GM23338 (cell line): ENCODE data around the gene PKHD1. TPM values are rescaled to one million over a fixed set of nuclear protein-coding genes. Genes with fewer than 3 reads are reported as not detected.

Experiments used
- ATAC-seq: fragments of 200-7000 bp; cut with Tn5 transposase; 3 replicates; pipeline ENCODE4 v1.9.1; 2020
- DNase-seq: peaks from one replicate; pipeline ENCODE4 v3.0.0-alpha.2; 2015; ENCODE audit warnings: low spot score
- H2AFZ ChIP-seq: fragments of 200-600 bp; sonication (generic); 2 replicates; pipeline ENCODE4 v1.8.0; 2016; ENCODE audit warnings: antibody characterized with exemption, mild to moderate bottlenecking, moderate library complexity
- H3F3A ChIP-seq: fragments of 200-600 bp; sonication (generic); replicated peaks from 2 replicates; pipeline ENCODE4 v1.8.0; 2017; ENCODE audit warnings: antibody characterized with exemption, mixed run types, low read depth
- H3K27ac ChIP-seq: fragments of 200-600 bp; sonication (generic); 2 replicates; pipeline ENCODE4 v1.6.1; 2016; ENCODE audit warnings: low read depth
- H3K27me3 ChIP-seq: fragments of 200-600 bp; sonication (generic); 2 replicates; pipeline ENCODE4 v1.8.0; 2016; ENCODE audit warnings: mild to moderate bottlenecking, mixed run types, moderate library complexity; ENCODE audit not compliant: insufficient read depth
- H3K36me3 ChIP-seq: fragments of 200-600 bp; sonication (generic); 2 replicates; pipeline ENCODE4 v1.8.0; 2016; ENCODE audit warnings: mild to moderate bottlenecking; ENCODE audit not compliant: insufficient read depth
- H3K4me1 ChIP-seq: fragments of 200-600 bp; sonication (generic); 2 replicates; pipeline ENCODE4 v1.8.0; 2016; ENCODE audit warnings: mild to moderate bottlenecking, moderate library complexity; ENCODE audit not compliant: insufficient read depth
- H3K4me2 ChIP-seq: fragments of 200-600 bp; sonication (generic); 2 replicates; pipeline ENCODE4 v1.7.1; 2017; ENCODE audit warnings: mixed run types
- H3K4me3 ChIP-seq: fragments of 200-600 bp; sonication (generic); 2 replicates; pipeline ENCODE4 v1.6.1; 2016; ENCODE audit warnings: mixed run types
- H3K79me2 ChIP-seq: fragments of 200-600 bp; sonication (generic); replicated peaks from 2 replicates; pipeline ENCODE4 v1.8.0; 2017; ENCODE audit warnings: mild to moderate bottlenecking; ENCODE audit not compliant: insufficient read depth
- H3K9me2 ChIP-seq: fragments of 200-600 bp; sonication (generic); 2 replicates; pipeline ENCODE4 v1.8.0; 2017; ENCODE audit not compliant: insufficient read depth
- H4K20me1 ChIP-seq: fragments of 200-600 bp; sonication (generic); replicated peaks from 2 replicates; pipeline ENCODE4 v1.8.0; 2017; ENCODE audit warnings: mild to moderate bottlenecking; ENCODE audit not compliant: insufficient read depth
- H3K27ac Mint-ChIP-seq: 2 replicates; pipeline ENCODE4 v1.8.0; 2020; ENCODE audit warnings: inconsistent platforms, mild to moderate bottlenecking, moderate library complexity, mixed read lengths
- H3K27me3 Mint-ChIP-seq: 3 replicates; pipeline ENCODE4 v1.8.0; 2022; ENCODE audit warnings: low read depth, mild to moderate bottlenecking, moderate library complexity, mixed read lengths, inconsistent platforms; ENCODE audit not compliant: insufficient read depth, poor library complexity
- H3K36me3 Mint-ChIP-seq: 3 replicates; pipeline ENCODE4 v1.8.0; 2021; ENCODE audit warnings: low read depth, mild to moderate bottlenecking, inconsistent platforms, moderate library complexity, mixed read lengths
- H3K4me1 Mint-ChIP-seq: 3 replicates; pipeline ENCODE4 v1.8.0; 2020; ENCODE audit warnings: mild to moderate bottlenecking, inconsistent platforms, mixed read lengths
- H3K4me3 Mint-ChIP-seq: 3 replicates; pipeline ENCODE4 v1.8.0; 2021; ENCODE audit warnings: moderate library complexity, mild to moderate bottlenecking, inconsistent platforms, mixed read lengths
- H3K9me3 Mint-ChIP-seq: 3 replicates; pipeline ENCODE4 v1.8.0; 2020; ENCODE audit warnings: moderate library complexity, mild to moderate bottlenecking, inconsistent platforms, mixed read lengths
- CREB1 ChIP-seq: fragments of 250-450 bp; sonication (Bioruptor Pico); IDR thresholded peaks from 2 replicates; pipeline ENCODE4 v1.5.0; 2020; ENCODE audit warnings: low read depth, mild to moderate bottlenecking, moderate library complexity
- CTCF ChIP-seq, 2 experiments: fragments of 200-600 bp in 1 of 2; sonication (generic) in 1 of 2; conservative IDR thresholded peaks; 2 replicates each; pipeline versions ENCODE4 v1.5.1 to v1.6.1; 2016 to 2017; ENCODE audit warnings: antibody characterized with exemption in 2 of 2, low read depth in 2 of 2, mild to moderate bottlenecking in 2 of 2, moderate library complexity in 1 of 2
- ETS1 ChIP-seq: IDR thresholded peaks from 2 replicates; pipeline ENCODE4 v1.6.1; 2016; ENCODE audit warnings: antibody characterized with exemption
- EZH2 ChIP-seq: fragments of 200-600 bp; sonication (generic); IDR thresholded peaks from one replicate; pipeline ENCODE4 v1.8.0; 2017; ENCODE audit warnings: antibody characterized with exemption, mild to moderate bottlenecking, low read depth; ENCODE audit not compliant: unreplicated experiment
- EZH2phosphoT487 ChIP-seq: fragments of 200-600 bp; sonication (generic); IDR thresholded peaks from one replicate; pipeline ENCODE4 v1.8.1; 2018; ENCODE audit warnings: antibody characterized with exemption; ENCODE audit not compliant: unreplicated experiment
- JUNB ChIP-seq: IDR thresholded peaks from one replicate; pipeline ENCODE4 v1.6.1; 2016; ENCODE audit warnings: antibody characterized with exemption; ENCODE audit not compliant: unreplicated experiment
- NANOG ChIP-seq: IDR thresholded peaks from 2 replicates; pipeline ENCODE4 v1.6.1; 2016; ENCODE audit warnings: antibody characterized with exemption, borderline replicate concordance
- POLR2AphosphoS5 ChIP-seq: IDR thresholded peaks from 2 replicates; pipeline ENCODE4 v1.6.1; 2016; ENCODE audit warnings: antibody characterized with exemption, low read depth
- REST ChIP-seq: IDR thresholded peaks from one replicate; pipeline ENCODE4 v1.6.1; 2018; ENCODE audit warnings: antibody characterized with exemption; ENCODE audit not compliant: unreplicated experiment
- STAT1 ChIP-seq: IDR thresholded peaks from one replicate; pipeline ENCODE4 v1.6.1; 2016; ENCODE audit warnings: antibody characterized with exemption; ENCODE audit not compliant: unreplicated experiment
- ZNF114 ChIP-seq: fragments of 250-450 bp; sonication (Bioruptor Pico); IDR thresholded peaks from 2 replicates; pipeline ENCODE4 v1.5.0; 2020; ENCODE audit warnings: mild to moderate bottlenecking, moderate library complexity
- ZNF331 ChIP-seq: fragments of 250-450 bp; sonication (Bioruptor Pico); IDR thresholded peaks from 2 replicates; pipeline ENCODE4 v1.5.0; 2020; ENCODE audit warnings: low read depth, mild to moderate bottlenecking, moderate library complexity
- ZNF462 ChIP-seq: fragments of 250-450 bp; sonication (Bioruptor Pico); IDR thresholded peaks from 2 replicates; pipeline ENCODE4 v1.5.0; 2020; ENCODE audit warnings: mild to moderate bottlenecking, moderate library complexity
- polyA plus RNA-seq: library from polyadenylated mRNA; unstranded; fragments of >200 nt; fragmentation: Nextera tagmentation; extraction: Ambion mirVana; gene quantifications from 2 replicates; pipeline ENCODE4 v1.2.1, GENCODE V29; 2016
- total RNA-seq: library from RNA; depleted of rRNA; stranded (reverse); fragments of >200 nt; shearing (Covaris generic); gene quantifications from 2 replicates; pipeline ENCODE4 v1.2.3, GENCODE V29; 2014

PKHD1 gene
- total and polyA plus RNA-seq, 2 experiments from 2014 or later = 0.03 to 0.07 TPM

- Mint-ChIP-seq H3K4me1 (no peaks in the 10 kb centered on the region), H3K27me3 (peaks cover 5% of the 10 kb centered on the region), H3K27ac (no peak overlapping the region), H3K36me3 (no peaks in the 10 kb centered on the region), H3K9me3 (no peaks in the 10 kb centered on the region), H3K4me3 (no peak overlapping the region)
- TF ChIP-seq ZNF462 (no peak), ZNF331 (CRISPR knock-in tag) (no peak), JUNB (no peak), EZH2 (no peak), ETS1 (no peak), CTCF (conservative IDR thresholded peaks at IDR 0.05; ENCODE audit: low read depth in 2 of 2) (no peak), NANOG (no peak), ZNF114 (no peak), EZH2phosphoT487 (no peak), STAT1 (no peak), CREB1 (no peak), POLR2AphosphoS5 (no peak), REST (no peak)
- Histone ChIP-seq H3F3A (no peaks in the 10 kb centered on the region), H3K4me2 (no peak overlapping the region), H4K20me1 (no peaks in the 10 kb centered on the region), H3K36me3 (no peaks in the 10 kb centered on the region), H3K27me3 (no peaks in the 10 kb centered on the region), H3K27ac (no peak overlapping the region), H3K9me2 (no peaks in the 10 kb centered on the region), H3K79me2 (no peaks in the 10 kb centered on the region), H3K4me1 (no peaks in the 10 kb centered on the region), H3K4me3 (no peak overlapping the region), H2AFZ (peak overlapping the region; percentile 3; the same call in 1 of the 2 replicates)
- ATAC-seq = no peak
- no peak for DNase-seq
Observed at GRCh38 chr6:51617751-51618150, 469.7 kb downstream of the PKHD1 start.
